Measurements from ENCODE around the gene ZCCHC2.

The ZCCHC2 gene

DNA sequence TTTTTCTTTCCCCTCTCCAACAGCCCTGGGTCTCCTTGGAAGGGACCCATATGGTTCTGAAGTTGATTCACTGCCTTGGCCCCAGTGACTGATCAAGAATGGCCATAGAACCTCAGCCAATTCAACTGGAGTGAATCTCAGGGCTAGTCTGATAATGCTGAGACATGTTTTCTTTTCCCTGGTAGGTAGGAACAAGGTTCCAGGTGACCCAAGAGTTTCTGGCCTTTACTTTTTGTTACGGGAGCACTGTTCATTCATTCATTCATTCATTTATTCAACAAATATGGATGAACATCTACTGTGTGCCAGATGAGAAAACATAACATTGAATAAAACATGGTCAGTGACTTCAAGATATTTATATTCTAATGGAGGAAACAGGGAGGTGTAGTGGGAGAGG, 3.1 kb upstream of the ZCCHC2 start:
- intact Hi-C loops (cut with DNase I; ENCODE audit: low total_unique reads), result loop anchor here (10.0 kb wide), 3 partner anchors 335 to 905 kb away; partner anchors contain the start of genes PIGN, RELCH and VPS4B
- no peaks in the 10 kb centered on the region for H3K36me3 ChIP-seq
- peaks cover 0 to 9% (median 0%) of the 10 kb centered on the region in 3 donors for H3K9me3 ChIP-seq
- DNase-seq, result no peak
- H3K27ac ChIP-seq, result no peak overlapping the region
- no peaks in the 10 kb centered on the region for H3K27me3 ChIP-seq
- no peak overlapping the region for H3K4me3 ChIP-seq
- peaks cover 0 to 8% (median 3%) of the 10 kb centered on the region in 4 donors for H3K4me1 ChIP-seq
- TF ChIP-seq, protein P1, sequence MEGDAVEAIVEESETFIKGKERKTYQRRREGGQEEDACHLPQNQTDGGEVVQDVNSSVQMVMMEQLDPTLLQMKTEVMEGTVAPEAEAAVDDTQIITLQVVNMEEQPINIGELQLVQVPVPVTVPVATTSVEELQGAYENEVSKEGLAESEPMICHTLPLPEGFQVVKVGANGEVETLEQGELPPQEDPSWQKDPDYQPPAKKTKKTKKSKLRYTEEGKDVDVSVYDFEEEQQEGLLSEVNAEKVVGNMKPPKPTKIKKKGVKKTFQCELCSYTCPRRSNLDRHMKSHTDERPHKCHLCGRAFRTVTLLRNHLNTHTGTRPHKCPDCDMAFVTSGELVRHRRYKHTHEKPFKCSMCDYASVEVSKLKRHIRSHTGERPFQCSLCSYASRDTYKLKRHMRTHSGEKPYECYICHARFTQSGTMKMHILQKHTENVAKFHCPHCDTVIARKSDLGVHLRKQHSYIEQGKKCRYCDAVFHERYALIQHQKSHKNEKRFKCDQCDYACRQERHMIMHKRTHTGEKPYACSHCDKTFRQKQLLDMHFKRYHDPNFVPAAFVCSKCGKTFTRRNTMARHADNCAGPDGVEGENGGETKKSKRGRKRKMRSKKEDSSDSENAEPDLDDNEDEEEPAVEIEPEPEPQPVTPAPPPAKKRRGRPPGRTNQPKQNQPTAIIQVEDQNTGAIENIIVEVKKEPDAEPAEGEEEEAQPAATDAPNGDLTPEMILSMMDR (IDR thresholded peaks at IDR 0.05), result no peak

DNA sequence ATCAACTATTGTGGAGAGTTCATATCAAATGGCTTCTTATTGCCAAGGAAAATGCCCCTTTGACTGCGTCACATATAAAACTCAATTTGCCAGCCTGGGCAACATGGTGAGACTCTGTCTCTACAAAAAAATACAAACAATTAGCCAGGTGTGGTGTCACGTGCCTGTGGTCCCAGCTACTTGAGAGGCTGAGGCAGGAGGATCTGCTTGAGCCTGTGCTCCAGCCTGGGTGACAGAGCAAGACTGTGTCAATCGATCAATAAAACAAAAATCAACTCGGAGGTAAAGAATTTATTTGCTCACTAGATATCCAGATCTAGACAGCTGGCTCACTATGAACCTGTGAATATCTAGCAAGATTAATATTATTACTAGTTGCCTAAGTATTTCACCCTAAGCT, 1.7 kb upstream of the ZCCHC2 start:
- TF ChIP-seq, protein P1 (IDR thresholded peaks at IDR 0.05), result no peak
- intact Hi-C loops (cut with DNase I; ENCODE audit: low total_unique reads), result loop anchor here (10.0 kb wide), 3 partner anchors 336 to 904 kb away; partner anchors contain the start of genes PIGN, RELCH and VPS4B
- Histone ChIP-seq H3K4me3 (no peak overlapping the region), H3K4me1 (peaks cover 0 to 15% (median 7%) of the 10 kb centered on the region in 4 donors), H3K27me3 (no peaks in the 10 kb centered on the region), H3K27ac (no peak overlapping the region), H3K9me3 (no peaks in the 10 kb centered on the region), H3K36me3 (no peaks in the 10 kb centered on the region)
- no peak for DNase-seq

DNA sequence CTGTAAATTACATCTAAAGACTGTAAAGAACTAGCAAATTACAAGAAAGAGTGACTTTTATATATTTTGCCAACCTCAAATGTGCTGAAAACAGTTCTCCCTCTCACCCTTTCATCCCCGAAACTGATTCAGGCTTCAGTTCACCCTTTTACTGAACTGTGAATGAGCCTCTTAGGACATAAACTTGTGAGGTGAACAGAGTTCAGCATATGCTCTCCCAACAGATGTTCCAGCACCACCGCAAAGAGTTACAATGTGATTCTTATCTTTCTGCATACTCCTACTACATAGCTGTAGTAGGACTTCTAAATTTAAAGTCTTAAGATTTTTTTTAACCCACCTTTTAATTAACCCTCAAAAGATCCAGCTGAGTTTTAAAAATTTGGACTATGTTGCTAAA, 1.2 kb upstream of the ZCCHC2 start:
- TF ChIP-seq, protein P1 (IDR thresholded peaks at IDR 0.05), result no peak
- intact Hi-C loops (cut with DNase I; ENCODE audit: low total_unique reads), result loop anchor here (10.0 kb wide), 3 partner anchors 337 to 903 kb away; partner anchors contain the start of genes PIGN, RELCH and VPS4B
- DNase-seq, result no peak
- Histone ChIP-seq H3K4me3 (peak overlapping the region; percentile 98), H3K27me3 (no peaks in the 10 kb centered on the region), H3K36me3 (no peaks in the 10 kb centered on the region), H3K4me1 (peaks cover 0 to 15% (median 7%) of the 10 kb centered on the region in 4 donors), H3K27ac (peak overlapping the region in 1 of 2 donors; percentile 100), H3K9me3 (no peaks in the 10 kb centered on the region)

DNA sequence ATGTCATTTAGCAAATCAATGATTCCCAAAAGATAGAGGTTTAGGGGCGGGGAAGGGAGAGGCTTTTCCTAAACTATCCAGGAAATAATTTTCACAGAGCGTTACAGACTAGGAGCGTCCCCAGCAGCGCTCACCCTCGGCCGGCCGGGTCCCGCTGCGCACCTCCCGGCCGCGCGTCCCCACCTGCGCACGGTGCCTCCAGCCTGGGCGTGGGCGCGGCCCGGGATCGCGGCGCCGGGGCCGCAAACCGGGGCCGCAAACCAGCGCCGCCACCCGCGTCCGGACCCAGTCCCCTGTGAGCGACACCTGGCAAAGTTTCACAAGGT, 684 bp upstream of the ZCCHC2 start:
- Histone ChIP-seq H3K4me3 (peak overlapping the region; percentile 98), H3K9me3 (no peaks in the 10 kb centered on the region), H3K27me3 (no peaks in the 10 kb centered on the region), H3K27ac (peak overlapping the region; percentile 99 to 100), H3K36me3 (no peaks in the 10 kb centered on the region), H3K4me1 (peaks cover 0 to 17% (median 8%) of the 10 kb centered on the region in 4 donors)
- TF ChIP-seq, protein P1 (IDR thresholded peaks at IDR 0.05), result no peak
- intact Hi-C loops (cut with DNase I; ENCODE audit: low total_unique reads), result loop anchor here (2.0 to 10.0 kb wide), 4 partner anchors 85 to 903 kb away; partner anchors contain the start of genes PIGN, RELCH and VPS4B
- DNase-seq, result no peak

DNA sequence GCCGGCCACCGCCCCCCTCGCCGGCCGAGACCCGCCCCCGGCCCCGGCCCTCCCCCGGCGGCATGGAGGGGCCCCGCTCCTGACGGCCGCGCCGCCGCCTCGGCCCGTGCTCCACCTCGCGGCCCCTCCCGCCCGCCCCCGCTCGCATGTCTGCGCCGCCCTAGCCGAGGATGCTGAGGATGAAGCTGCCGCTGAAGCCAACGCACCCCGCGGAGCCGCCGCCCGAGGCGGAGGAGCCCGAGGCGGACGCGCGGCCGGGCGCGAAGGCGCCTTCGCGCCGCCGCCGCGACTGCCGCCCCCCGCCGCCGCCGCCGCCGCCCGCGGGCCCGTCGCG, 397 bp downstream of the ZCCHC2 start:
- Histone ChIP-seq H3K4me1 (peaks cover 0 to 27% (median 10%) of the 10 kb centered on the region in 4 donors), H3K36me3 (no peaks in the 10 kb centered on the region), H3K4me3 (peak overlapping the region; percentile 98), H3K9me3 (no peaks in the 10 kb centered on the region), H3K27ac (peak overlapping the region; percentile 99 to 100), H3K27me3 (no peaks in the 10 kb centered on the region)
- DNase-seq, result no peak
- intact Hi-C loops (cut with DNase I; ENCODE audit: low total_unique reads), result loop anchor here (2.0 to 10.0 kb wide), 4 partner anchors 86 to 902 kb away; partner anchors contain the start of genes PIGN, RELCH and VPS4B
- TF ChIP-seq, protein P1 (IDR thresholded peaks at IDR 0.05), result no peak

All from tibial artery (tissue), 4 donors.